DOHH2 (cell line): ENCODE data around the gene KCNG2.

Experiments
- H3F3A ChIP-seq: fragments of 200-600 bp; sonication (generic), shearing (Covaris generic); 2 replicates; pipeline ENCODE4 v1.6.0; 2016; ENCODE audit warnings: antibody characterized with exemption, mild to moderate bottlenecking; ENCODE audit not compliant: control insufficient read depth, insufficient read depth
- H3K27ac ChIP-seq: fragments of 200-600 bp; sonication (generic); 2 replicates; pipeline ENCODE4 v1.5.1; 2014; ENCODE audit warnings: low read depth, mild to moderate bottlenecking, low read length, moderate library complexity
- H3K27me3 ChIP-seq: fragments of 200-600 bp; sonication (generic); 2 replicates; pipeline ENCODE4 v1.6.1; 2014; ENCODE audit warnings: mild to moderate bottlenecking, low read length, mixed read lengths; ENCODE audit not compliant: control insufficient read depth
- H3K36me3 ChIP-seq: fragments of 200-600 bp; sonication (generic); 2 replicates; pipeline ENCODE4 v1.6.1; 2014; ENCODE audit warnings: mild to moderate bottlenecking, low read length, moderate library complexity, mixed read lengths; ENCODE audit not compliant: control insufficient read depth
- H3K4me1 ChIP-seq: fragments of 200-600 bp; sonication (generic); 2 replicates; pipeline ENCODE4 v1.6.1; 2014; ENCODE audit warnings: mild to moderate bottlenecking, low read length, mixed read lengths; ENCODE audit not compliant: control insufficient read depth
- H3K4me2 ChIP-seq: fragments of 200-600 bp; sonication (generic); 2 replicates; pipeline ENCODE4 v1.6.0; 2014; ENCODE audit warnings: mild to moderate bottlenecking, low read length, moderate library complexity
- H3K4me3 ChIP-seq: fragments of 200-600 bp; sonication (generic); 2 replicates; pipeline ENCODE4 v1.5.1; 2014; ENCODE audit warnings: mild to moderate bottlenecking, low read length, mixed read lengths
- H3K79me2 ChIP-seq: fragments of 200-600 bp; sonication (generic); 2 replicates; pipeline ENCODE4 v1.6.1; 2014; ENCODE audit warnings: mild to moderate bottlenecking, low read length, mixed read lengths; ENCODE audit not compliant: control insufficient read depth
- H3K9me2 ChIP-seq: fragments of 200-600 bp; sonication (generic); replicated peaks from 2 replicates; pipeline ENCODE4 v1.6.1; 2014; ENCODE audit warnings: mild to moderate bottlenecking, low read length, mixed read lengths; ENCODE audit not compliant: control insufficient read depth
- H3K9me3 ChIP-seq: fragments of 200-600 bp; sonication (generic); 2 replicates; pipeline ENCODE4 v1.6.1; 2014; ENCODE audit warnings: antibody characterized with exemption, low read length, mixed read lengths; ENCODE audit not compliant: control insufficient read depth, insufficient read depth
- H4K20me1 ChIP-seq: fragments of 200-600 bp; sonication (generic); 2 replicates; pipeline ENCODE4 v1.6.0; 2014; ENCODE audit warnings: low read depth, mild to moderate bottlenecking, antibody characterized with exemption, low read length, moderate library complexity; ENCODE audit not compliant: control insufficient read depth, insufficient read depth
- EZH2phosphoT487 ChIP-seq: fragments of 200-600 bp; sonication (generic); IDR thresholded peaks from 2 replicates; pipeline ENCODE4 v1.6.1; 2017; ENCODE audit warnings: borderline replicate concordance, mild to moderate bottlenecking, antibody characterized with exemption, low read length, moderate library complexity, mixed read lengths
- TF ChIP-seq, protein P1 (sequence below): fragments of 200-600 bp; sonication (generic); IDR thresholded peaks from one replicate; pipeline ENCODE4 v1.5.1; 2014; ENCODE audit warnings: antibody characterized with exemption, mild to moderate bottlenecking, low read depth, low read length; ENCODE audit not compliant: poor library complexity, severe bottlenecking

Gene KCNG2

GRCh38 chr18:79903071-79903635 lies 105.4 kb downstream of the KCNG2 start:
- no peaks in the 10 kb centered on the region for H3K27me3 ChIP-seq
- H3K79me2 ChIP-seq, result no peaks in the 10 kb centered on the region
- H3K9me2 ChIP-seq, result no peaks in the 10 kb centered on the region
- peaks cover 26% of the 10 kb centered on the region; the same call in 1 of the 2 replicates for H3K9me3 ChIP-seq
- no peak overlapping the region for H3K4me2 ChIP-seq
- TF ChIP-seq, protein P1, sequence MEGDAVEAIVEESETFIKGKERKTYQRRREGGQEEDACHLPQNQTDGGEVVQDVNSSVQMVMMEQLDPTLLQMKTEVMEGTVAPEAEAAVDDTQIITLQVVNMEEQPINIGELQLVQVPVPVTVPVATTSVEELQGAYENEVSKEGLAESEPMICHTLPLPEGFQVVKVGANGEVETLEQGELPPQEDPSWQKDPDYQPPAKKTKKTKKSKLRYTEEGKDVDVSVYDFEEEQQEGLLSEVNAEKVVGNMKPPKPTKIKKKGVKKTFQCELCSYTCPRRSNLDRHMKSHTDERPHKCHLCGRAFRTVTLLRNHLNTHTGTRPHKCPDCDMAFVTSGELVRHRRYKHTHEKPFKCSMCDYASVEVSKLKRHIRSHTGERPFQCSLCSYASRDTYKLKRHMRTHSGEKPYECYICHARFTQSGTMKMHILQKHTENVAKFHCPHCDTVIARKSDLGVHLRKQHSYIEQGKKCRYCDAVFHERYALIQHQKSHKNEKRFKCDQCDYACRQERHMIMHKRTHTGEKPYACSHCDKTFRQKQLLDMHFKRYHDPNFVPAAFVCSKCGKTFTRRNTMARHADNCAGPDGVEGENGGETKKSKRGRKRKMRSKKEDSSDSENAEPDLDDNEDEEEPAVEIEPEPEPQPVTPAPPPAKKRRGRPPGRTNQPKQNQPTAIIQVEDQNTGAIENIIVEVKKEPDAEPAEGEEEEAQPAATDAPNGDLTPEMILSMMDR, result no peak
- no peak for TF ChIP-seq EZH2phosphoT487
- no peaks in the 10 kb centered on the region for H3F3A ChIP-seq
- no peaks in the 10 kb centered on the region for H3K4me1 ChIP-seq
- H3K4me3 ChIP-seq, result no peak overlapping the region
- no peaks in the 10 kb centered on the region for H4K20me1 ChIP-seq
- H3K27ac ChIP-seq, result no peak overlapping the region
- peaks cover 24% of the 10 kb centered on the region for H3K36me3 ChIP-seq

- Histone ChIP-seq H3K27ac (no peak overlapping the region), H3K4me2 (no peak overlapping the region), H3F3A (no peaks in the 10 kb centered on the region), H4K20me1 (no peaks in the 10 kb centered on the region), H3K9me2 (no peaks in the 10 kb centered on the region), H3K79me2 (no peaks in the 10 kb centered on the region), H3K4me3 (no peak overlapping the region), H3K9me3 (peaks cover 22% of the 10 kb centered on the region; the same call in 1 of the 2 replicates), H3K4me1 (no peaks in the 10 kb centered on the region), H3K36me3 (peaks cover 24% of the 10 kb centered on the region), H3K27me3 (no peaks in the 10 kb centered on the region)
- TF ChIP-seq EZH2phosphoT487, result no peak
- TF ChIP-seq, protein P1, result no peak
Observed at GRCh38 chr18:79903787-79904356, 106.1 kb downstream of the KCNG2 start.

DNA sequence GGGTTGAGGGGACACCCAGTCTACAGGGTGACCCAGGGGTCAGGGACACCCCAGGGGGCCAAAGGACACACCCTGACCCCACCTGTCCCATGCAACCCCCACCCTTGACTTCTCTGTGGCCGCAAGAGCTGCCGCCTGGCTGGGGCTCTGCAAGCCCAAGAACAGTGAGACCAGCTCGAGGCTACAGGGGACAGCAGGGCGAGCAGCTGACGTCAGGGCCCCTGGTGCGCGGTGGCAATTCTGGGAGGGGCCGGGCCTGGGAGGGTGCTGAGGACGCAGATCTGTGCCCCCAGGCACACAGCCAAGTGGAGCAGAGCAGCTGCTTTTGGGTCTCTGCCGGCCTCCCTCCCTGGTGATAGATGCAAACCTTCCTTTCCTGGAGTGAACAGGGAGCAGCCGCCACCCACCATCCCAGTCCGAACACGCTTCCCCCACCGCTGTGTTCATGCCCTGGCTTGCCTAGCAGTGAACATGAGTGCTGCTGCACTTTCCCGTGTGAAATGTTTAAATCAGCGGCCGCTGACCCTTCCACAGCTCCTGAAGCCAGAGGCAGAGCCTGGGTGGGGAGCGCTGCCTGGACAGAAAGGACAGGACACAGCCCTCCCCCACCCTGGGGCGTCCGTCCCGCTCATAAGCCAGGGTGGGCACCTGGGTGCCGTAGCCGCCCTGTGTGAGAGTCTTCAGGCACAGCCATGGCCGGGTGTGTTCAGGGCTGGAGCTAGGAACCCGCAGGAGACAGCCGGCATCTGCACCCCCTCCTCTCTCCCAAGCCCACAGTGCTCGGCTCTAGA lies 106.8 kb downstream of the KCNG2 start:
- no peaks in the 10 kb centered on the region for H3K27me3 ChIP-seq
- H3K9me3 ChIP-seq, result peaks cover 15% of the 10 kb centered on the region; the same call in 1 of the 2 replicates
- H3K4me3 ChIP-seq, result no peak overlapping the region
- H3K4me2 ChIP-seq, result no peak overlapping the region
- peaks cover 24% of the 10 kb centered on the region for H3K36me3 ChIP-seq
- no peak overlapping the region for H3K27ac ChIP-seq
- no peaks in the 10 kb centered on the region for H4K20me1 ChIP-seq
- H3K4me1 ChIP-seq, result no peaks in the 10 kb centered on the region
- TF ChIP-seq EZH2phosphoT487, result no peak
- TF ChIP-seq, protein P1, result no peak
- no peaks in the 10 kb centered on the region for H3K9me2 ChIP-seq
- no peaks in the 10 kb centered on the region for H3F3A ChIP-seq
- no peaks in the 10 kb centered on the region for H3K79me2 ChIP-seq
